Activated naive CD4-positive, alpha-beta T cell treated with anti-CD3 and anti-CD28 coated beads, Interleukin-2, amount 10 ng/mL, durations not matched to agents 5 hours and 36 hours (primary cell): ENCODE measurements around the gene HSCB. TPM values are rescaled to one million over a fixed set of nuclear protein-coding genes. Genes with fewer than 3 reads are reported as not detected.

Source experiments
- total RNA-seq, 2 experiments: library from RNA; stranded (reverse); gene quantifications; one replicate each; pipeline ENCODE4 v1.2.3, GENCODE V29; 2021

The HSCB gene
- 10 to 100 TPM; 11.1 to 11.2 TPM for total RNA-seq

GRCh38 chr22:28741785-28742561 is at the start of gene HSCB, which contains the start of gene CHEK2:
HSCB (plus strand) TSS chr22:28742039; CDS start chr22:28742096, 57 bp downstream.
CHEK2 (minus strand) TSS chr22:28741820; CDS start chr22:28734721, 7,099 bp downstream.

GRCh38 chr22:28772633-28773460 is 31.0 kb downstream of the HSCB start, which contains the start of gene CCDC117:
CCDC117 (plus strand) TSS chr22:28772695; CDS start chr22:28772850, 155 bp downstream.

GRCh38 chr22:28800308-28801041 is 58.6 kb downstream of the HSCB start, which contains the start of gene XBP1:
XBP1 (minus strand) TSS chr22:28800569.

Other genes with a start within 250 kb of the HSCB start
- gene TTC28, start 62.2 kb upstream of the HSCB start, total RNA-seq: 1 to 10 TPM in 1 of 2 experiments, under 1 TPM in 1; 0.96 to 1.2 TPM
- gene CHEK2, start 219 bp upstream of the HSCB start, total RNA-seq: 10 to 100 TPM; 35.6 to 37.2 TPM
- gene CCDC117, start 30.7 kb downstream of the HSCB start, total RNA-seq: 10 to 100 TPM; 26.0 to 26.4 TPM
- 100 to 1,000 TPM; 340 to 348 TPM for gene XBP1, start 58.5 kb downstream of the HSCB start, total RNA-seq
- under 1 TPM; 0.68 to 0.77 TPM for gene ZNRF3, start 141.5 kb downstream of the HSCB start, total RNA-seq